Measurements from ENCODE around the gene C10orf120.

- TF ChIP-seq CTCF (conservative IDR thresholded peaks at IDR 0.05; ENCODE audit: low read length) (no peak), EZH2phosphoT487 (IDR thresholded peaks at IDR 0.05; ENCODE audit: borderline replicate concordance, low read depth, low read length) (no peak)
Measured at GRCh38 chr10:122650331-122650730, 49.3 kb downstream of the C10orf120 start.

All from OCI-LY7 (cell line).